TTC549 (cell line): ENCODE results near the gene RMI2.
"Not testable (repeated sequence)": the region's sequence is repeated elsewhere in the genome, so short reads cannot be mapped to it uniquely, and the experiment has no call there.

Experiments
- FAIRE-seq: peaks from 2 replicates; lab custom pipeline; 2012; peaks lifted over from hg19 to GRCh38; lab: Jason Lieb, UNC

RMI2 gene

GRCh38 chr16:11345040-11345862 is at the start of gene RMI2:
Gene RMI2, plus strand, starts transcription at chr16:11345459. Its CDS starts 13 bp downstream, at chr16:11345472.
- FAIRE-seq, result peak; percentile 77

- no peak for FAIRE-seq
Observed at GRCh38 chr16:11295672-11296071, 49.6 kb upstream of the RMI2 start.

- no peak for FAIRE-seq
Observed at GRCh38 chr16:11296351-11296705, 48.9 kb upstream of the RMI2 start.

GRCh38 chr16:11296706-11297491 is 48.4 kb upstream of the RMI2 start:
- FAIRE-seq, result no peak

GRCh38 chr16:11297492-11298142 is 47.6 kb upstream of the RMI2 start:
- no peak for FAIRE-seq

- no peak for FAIRE-seq
Observed at GRCh38 chr16:11298143-11298900, 46.9 kb upstream of the RMI2 start.

- FAIRE-seq, result not testable (repeated sequence)
Observed at GRCh38 chr16:11298950-11299547, 46.2 kb upstream of the RMI2 start.

- FAIRE-seq, result no peak
Observed at GRCh38 chr16:11299865-11300559, 45.2 kb upstream of the RMI2 start.

GRCh38 chr16:11300560-11300892 is 44.7 kb upstream of the RMI2 start:
- FAIRE-seq, result no peak

- no peak for FAIRE-seq
Observed at GRCh38 chr16:11301645-11302501, 43.4 kb upstream of the RMI2 start.

GRCh38 chr16:11302977-11303376 is 42.3 kb upstream of the RMI2 start:
- FAIRE-seq, result no peak

GRCh38 chr16:11303405-11304138 is 41.7 kb upstream of the RMI2 start:
- FAIRE-seq, result no peak

- no peak for FAIRE-seq
Observed at GRCh38 chr16:11306381-11306780, 38.9 kb upstream of the RMI2 start.

GRCh38 chr16:11306997-11307638 is 38.1 kb upstream of the RMI2 start:
- FAIRE-seq, result no peak

GRCh38 chr16:11307639-11308492 is 37.4 kb upstream of the RMI2 start:
- no peak for FAIRE-seq

- FAIRE-seq, result no peak
Observed at GRCh38 chr16:11308493-11309283, 36.6 kb upstream of the RMI2 start.

GRCh38 chr16:11309895-11310633 is 35.2 kb upstream of the RMI2 start:
- no peak for FAIRE-seq
